Fibroblast of skin of back (primary cell): ENCODE results near the gene COX18. TPM values are rescaled to one million over a fixed set of nuclear protein-coding genes. Genes with fewer than 3 reads are reported as not detected.

Source experiments
- DNase-seq: peaks from one replicate; pipeline ENCODE4 v3.0.0-alpha.2; 2013
- polyA plus RNA-seq, 2 experiments: library from polyadenylated mRNA; unstranded; fragments of 120-200 nt; gene quantifications; one replicate each; pipeline ENCODE4 v1.2.1, GENCODE V29; 2013; ENCODE audit not compliant: insufficient read length in 2 of 2

COX18 gene, protein sequence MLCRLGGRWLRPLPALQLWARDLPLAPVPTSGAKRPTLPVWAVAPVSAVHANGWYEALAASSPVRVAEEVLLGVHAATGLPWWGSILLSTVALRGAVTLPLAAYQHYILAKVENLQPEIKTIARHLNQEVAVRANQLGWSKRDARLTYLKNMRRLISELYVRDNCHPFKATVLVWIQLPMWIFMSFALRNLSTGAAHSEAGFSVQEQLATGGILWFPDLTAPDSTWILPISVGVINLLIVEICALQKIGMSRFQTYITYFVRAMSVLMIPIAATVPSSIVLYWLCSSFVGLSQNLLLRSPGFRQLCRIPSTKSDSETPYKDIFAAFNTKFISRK
- 7.7 TPM for polyA plus RNA-seq (2013, experiment 1 of 2; ENCODE audit: insufficient read length)
- 6.9 TPM for polyA plus RNA-seq (2013, experiment 2 of 2; ENCODE audit: insufficient read length)

DNA sequence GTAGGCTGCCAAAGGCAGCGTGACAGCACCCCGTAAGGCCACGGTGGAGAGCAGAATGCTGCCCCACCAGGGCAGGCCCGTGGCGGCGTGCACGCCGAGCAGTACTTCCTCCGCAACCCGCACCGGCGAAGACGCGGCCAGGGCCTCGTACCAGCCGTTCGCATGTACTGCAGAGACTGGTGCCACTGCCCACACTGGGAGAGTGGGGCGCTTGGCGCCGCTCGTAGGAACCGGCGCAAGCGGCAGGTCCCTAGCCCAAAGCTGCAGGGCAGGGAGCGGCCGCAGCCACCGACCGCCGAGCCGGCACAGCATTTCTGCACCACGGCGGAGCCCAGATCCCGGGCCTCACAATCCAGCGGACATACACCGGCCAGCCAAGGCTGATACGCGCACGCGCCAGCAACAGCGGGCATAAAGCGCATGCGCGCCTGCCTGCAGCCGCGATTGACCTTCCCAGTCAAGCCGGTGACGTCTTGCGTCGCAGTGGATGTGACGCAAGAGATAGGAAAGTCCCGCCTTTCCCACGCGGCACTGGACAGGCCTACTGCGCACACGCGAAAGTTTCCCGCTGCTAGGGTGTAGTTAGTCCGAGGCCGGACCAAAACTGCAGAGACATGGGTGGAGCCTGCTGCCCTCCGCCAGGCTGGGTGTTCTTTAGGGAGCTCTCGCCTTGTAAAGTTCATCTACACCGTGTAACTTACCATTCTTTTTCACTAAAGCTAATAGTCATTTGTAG, at the start of gene COX18:
COX18 (minus strand) TSS at position 379 of the 736 bp plus-strand sequence; CDS start at position 312, 67 bp downstream.
- peak; percentile 98 for DNase-seq

GRCh38 chr4:73109493-73109892, 40.0 kb upstream of the COX18 start:
- no peak for DNase-seq

- DNase-seq: no peak
Measured at GRCh38 chr4:73104695-73105094, 35.2 kb upstream of the COX18 start.

GRCh38 chr4:73103799-73104503, 34.4 kb upstream of the COX18 start:
- DNase-seq: no peak

GRCh38 chr4:73099143-73099542, 29.6 kb upstream of the COX18 start:
- DNase-seq: no peak

DNA sequence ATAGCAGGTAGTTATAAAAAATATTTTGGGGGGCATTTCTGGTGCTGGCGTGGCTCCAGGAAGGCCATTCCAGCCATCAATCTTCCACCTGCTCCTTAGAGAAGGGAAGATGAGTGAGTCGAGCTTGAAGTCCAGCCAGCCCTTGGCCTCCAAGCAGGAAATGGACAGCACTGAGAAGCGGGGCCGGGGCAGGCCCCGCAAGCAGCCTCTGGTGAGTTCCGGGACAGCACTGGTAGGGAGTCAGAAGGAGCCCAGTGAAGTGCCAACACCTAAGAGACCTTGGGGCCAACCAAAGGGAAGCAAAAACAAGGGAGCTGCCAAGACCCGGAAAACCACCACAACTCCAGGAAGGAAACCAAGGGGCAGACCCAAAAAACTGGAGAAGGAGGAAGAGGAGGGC, 29.2 kb upstream of the COX18 start:
- DNase-seq: no peak

- no peak for DNase-seq
Measured at GRCh38 chr4:73098016-73098415, 28.5 kb upstream of the COX18 start.

GRCh38 chr4:73092868-73093267, 23.4 kb upstream of the COX18 start:
- DNase-seq: no peak

GRCh38 chr4:73090738-73091137, 21.2 kb upstream of the COX18 start:
- no peak for DNase-seq

- DNase-seq: no peak
Measured at GRCh38 chr4:73087871-73088270, 18.4 kb upstream of the COX18 start.

DNA sequence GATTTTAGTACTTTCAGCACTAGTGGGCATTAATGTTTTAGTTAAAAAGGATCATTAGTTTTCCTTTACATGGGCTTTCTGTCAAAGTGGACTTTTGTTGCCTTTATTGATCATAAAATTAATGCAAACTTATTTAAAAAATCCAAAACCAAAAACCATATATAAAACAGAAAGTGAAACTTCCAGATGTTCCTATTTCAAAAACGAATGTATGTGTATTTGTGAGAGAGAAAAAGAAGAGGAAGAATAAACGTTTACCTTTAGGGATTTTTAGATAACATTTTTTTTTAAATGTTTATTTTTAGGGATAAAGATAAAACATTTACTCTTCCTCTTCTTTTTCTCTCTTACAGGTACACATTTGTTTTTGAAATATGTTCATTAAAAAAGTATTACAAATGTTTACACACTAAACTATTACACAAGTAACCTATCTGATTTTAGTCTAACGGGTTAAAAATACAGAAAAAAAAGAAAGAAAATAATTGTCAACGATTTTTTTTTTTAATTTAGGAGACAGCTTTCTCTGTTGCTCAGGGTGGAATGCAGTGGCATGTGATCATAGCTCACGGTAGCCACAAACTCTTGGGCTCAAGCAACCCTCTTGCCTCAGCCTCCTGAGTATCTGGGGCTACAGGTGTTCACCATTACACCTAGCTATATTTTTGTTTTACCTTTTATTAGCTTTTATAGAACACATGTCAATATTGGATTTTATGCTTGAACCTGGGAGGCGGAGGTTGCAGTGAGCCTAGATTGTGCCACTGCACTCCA, 16.8 kb upstream of the COX18 start:
- no peak for DNase-seq

DNA sequence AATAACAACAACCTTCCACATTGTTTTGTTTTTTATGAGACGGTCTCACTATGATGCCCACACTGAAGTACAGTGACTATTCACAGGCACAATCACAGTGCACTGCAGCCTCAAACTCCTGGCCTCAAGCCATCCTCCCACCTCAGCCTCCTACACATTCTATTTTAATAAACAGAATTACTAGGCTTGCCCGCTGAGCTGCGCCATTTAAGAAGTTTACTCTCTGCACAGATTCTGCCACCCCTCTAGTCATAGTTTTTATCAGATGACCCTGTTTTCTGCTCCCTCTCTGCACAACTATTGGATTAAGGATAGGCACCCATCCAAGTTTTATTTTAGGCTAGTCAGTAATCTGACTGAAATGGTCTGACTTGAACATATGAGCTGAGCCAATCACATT, 11.3 kb upstream of the COX18 start:
- DNase-seq: no peak

DNA sequence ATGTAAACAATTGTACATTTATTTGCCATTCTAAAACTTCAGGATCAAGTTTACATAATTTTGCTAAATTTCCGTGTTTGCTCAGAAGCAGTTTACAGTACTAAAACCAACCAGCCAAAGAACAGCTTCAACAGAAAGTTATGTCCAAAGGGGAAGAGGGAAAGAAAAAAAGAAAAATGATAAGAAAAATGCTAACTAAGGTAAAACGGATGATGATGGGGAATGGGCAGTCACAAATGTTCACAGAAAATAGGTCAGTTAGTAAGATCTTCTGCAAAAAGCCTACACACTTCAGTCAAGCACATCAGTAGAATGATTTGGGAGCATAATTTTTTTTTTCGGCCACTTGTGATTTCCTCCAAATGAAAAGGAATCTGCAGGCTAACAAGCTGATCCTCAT, 6.3 kb upstream of the COX18 start:
- DNase-seq: no peak

- no peak for DNase-seq
Measured at GRCh38 chr4:73070074-73070390, 516 bp upstream of the COX18 start.

- DNase-seq: peak; percentile 21
Measured at GRCh38 chr4:73068491-73069337, 802 bp downstream of the COX18 start.

GRCh38 chr4:73067971-73068394, 1.5 kb downstream of the COX18 start:
- no peak for DNase-seq

DNA sequence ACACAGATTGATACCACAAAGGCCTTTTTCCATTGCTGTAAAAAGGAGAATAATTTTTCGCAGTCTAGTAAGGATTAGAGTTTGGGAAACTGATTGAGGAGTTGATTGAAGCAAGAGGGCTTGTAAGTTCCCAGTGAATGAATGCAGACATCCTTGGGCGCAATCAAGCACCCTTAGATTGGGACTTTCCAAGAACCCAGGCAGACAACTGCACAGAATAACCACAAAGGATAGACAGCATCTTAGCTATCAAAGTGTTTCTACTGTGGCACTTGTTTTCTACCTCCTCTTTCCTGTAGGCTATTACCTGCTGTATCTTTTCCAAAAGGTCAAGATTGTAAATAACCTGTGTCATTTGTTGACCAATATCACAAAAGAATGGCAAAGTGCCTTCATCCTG, 2.6 kb downstream of the COX18 start:
- no peak for DNase-seq

DNA sequence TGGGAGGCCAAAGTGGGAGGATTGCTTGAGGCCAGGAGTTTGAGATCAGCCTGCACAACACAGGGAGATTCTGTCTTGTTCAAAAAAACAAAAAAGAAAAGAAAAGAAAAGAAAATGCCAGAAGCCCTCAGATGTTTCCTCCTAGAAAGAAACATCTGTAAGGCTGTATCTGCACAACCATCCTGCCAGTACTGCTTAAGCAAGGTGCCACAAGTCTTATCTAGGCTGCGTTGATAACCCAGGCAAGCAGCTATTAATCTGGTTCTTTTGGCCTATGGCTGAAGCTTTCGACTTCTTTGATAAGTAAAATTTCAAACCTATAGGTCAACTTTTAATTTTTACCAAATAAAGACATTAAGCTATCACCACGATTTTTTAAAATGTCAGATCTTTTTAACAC, 3.1 kb downstream of the COX18 start:
- DNase-seq: no peak

DNA sequence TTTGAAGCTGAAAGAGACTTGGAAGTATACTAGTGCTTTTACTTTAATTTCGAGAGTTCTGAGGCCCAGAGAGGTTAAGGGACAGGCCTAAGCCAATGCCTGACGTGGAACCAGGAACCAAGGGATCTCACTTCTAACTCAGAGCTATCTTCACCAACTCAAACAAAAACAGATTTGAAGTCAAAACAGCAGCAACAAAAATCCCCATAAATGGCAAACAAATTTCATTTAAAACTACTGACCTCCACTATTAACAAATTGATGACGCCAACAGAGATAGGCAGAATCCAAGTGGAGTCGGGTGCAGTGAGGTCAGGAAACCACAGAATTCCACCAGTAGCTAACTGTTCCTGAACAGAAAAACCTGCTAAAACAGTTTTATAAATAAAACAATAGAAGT, 5.0 kb downstream of the COX18 start:
- DNase-seq: no peak

GRCh38 chr4:73055241-73055897, 14.1 kb downstream of the COX18 start:
- DNase-seq: no peak

- DNase-seq: no peak
Measured at GRCh38 chr4:73053974-73054480, 15.5 kb downstream of the COX18 start.
